HG03066 (cell line): Measurements from ENCODE around the gene UGT1A8.
"Not testable (repeated sequence)": the region's sequence is repeated elsewhere in the genome, so short reads cannot be mapped to it uniquely, and the experiment has no call there.

Source experiments
- ATAC-seq: cut with Tn5 transposase; IDR thresholded peaks from one replicate; pipeline ENCODE4 v1.9.1; 2021; ENCODE audit warnings: low read depth; ENCODE audit not compliant: unreplicated experiment

Gene UGT1A8

DNA sequence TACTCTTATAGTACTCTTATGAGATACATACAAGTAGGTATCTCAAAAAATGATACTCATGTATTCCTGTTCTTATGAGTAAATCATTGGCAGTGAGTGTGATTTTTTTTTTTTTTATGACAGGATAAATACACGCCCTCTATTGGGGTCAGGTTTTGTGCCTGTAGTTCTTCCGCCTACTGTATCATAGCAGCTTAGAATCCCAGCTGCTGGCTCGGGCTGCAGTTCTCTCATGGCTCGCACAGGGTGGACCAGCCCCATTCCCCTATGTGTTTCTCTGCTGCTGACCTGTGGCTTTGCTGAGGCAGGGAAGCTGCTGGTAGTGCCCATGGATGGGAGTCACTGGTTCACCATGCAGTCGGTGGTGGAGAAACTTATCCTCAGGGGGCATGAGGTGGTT is at the start of gene UGT1A8:
UGT1A8 (plus strand) TSS at position 158 of the 400 bp plus-strand sequence; CDS start at position 233, 75 bp downstream.
- not testable (repeated sequence) for ATAC-seq

DNA sequence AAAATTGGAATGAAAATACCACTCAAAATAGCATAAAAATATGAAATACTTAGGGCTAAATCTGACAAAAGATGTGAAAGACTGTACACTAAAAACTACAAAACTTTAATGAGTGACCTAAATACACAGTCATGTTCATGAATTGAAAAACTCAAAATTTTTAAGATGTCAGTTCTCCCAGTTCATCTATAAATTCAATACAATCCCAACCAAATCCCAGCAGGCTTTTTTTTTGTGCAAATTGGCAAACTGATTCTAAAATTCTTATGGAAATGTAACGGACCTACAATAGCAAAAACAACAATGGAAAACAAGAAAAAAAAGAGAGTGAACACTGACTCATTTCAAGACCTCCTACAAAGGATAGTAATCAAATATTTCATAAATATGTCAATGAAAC is 46.4 kb upstream of the UGT1A8 start:
- ATAC-seq: no peak

DNA sequence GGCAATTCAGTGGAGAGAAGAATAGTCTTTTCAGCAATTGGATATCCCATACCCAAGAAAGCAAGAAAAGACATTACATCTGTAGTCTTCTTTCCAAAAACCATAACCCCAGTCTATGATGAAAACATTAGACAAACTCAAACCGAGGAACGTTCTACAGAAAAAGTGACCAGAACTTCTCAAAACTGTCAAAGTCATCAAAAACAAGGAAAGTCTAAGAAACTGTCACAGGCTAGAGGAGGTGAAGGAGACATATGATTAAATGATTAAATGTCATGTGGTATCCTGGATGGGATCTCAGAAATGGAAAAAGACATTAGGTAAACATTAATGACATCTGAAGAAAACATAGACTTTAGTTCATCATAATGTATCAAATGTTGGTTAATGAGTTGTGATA is 46.0 kb upstream of the UGT1A8 start:
- ATAC-seq: no peak

DNA sequence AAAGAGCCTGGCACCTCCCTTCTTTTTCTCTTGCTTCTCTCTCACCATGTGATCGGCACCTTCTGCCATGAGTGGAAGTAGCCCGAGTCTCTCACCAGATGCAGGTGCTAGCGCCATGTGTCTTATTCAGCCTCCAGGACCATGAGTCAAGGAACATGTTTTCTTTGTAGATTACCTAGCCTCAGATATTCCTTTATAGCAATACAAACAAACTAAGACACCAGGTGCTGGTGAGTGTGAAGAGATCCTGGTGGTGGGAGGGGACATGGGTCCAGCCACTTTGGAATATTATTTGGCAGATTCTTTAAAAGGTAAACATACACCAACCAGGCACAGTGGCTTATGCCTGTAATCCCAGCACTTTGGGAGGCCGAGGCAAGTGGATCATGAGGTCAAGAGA is 45.0 kb upstream of the UGT1A8 start:
- ATAC-seq: no peak

DNA sequence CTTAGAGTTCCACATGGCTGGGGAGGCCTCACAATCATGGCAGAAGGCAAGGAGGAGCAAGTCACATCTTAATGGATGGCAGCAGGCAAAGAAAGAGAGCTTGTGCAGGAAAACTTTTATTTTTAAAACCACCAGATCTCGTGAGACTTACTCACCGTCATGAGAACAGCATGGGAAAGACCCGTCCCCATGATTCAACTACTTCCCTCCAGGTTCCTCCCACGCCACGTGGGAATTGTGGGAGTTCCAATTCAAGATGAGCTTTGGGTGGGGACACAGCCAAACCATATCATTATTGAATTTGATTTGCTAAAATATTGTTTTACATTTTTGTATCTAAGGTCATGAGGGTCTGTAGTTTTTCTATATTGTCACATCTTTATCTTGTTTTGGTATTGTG is 40.1 kb upstream of the UGT1A8 start:
- not testable (repeated sequence) for ATAC-seq

DNA sequence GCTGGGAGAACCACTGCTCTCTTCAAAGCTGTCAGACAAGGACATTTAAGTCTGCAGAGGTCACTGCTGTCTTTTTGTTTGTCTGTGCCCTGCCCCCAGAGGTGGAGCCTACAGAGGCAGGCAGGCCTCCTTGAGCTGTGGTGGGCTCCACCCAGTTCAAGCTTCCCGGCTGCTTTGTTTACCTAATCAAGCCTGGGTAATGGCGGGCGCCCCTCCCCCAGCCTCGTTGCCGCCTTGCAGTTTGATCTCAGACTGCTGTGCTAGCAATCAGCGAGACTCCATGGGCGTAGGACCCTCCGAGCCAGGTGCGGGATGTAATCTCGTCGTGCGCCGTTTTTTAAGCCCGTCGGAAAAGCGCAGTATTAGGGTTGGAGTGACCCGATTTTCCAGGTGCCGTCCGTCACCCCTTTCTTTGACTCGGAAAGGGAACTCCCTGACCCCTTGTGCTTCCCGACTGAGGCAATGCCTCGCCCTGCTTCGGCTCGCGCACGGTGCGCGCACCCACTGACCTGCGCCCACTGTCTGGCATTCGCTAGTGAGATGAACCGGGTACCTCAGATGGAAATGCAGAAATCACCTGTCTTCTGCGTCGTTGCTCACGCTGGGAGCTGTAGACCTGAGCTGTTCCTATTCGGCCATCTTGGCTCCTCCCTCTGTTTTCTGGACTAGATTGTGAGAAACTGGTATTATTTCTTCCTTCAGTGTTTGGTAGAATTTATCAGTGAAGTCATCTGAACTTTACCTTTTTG is 34.0 kb upstream of the UGT1A8 start:
- not testable (repeated sequence) for ATAC-seq

DNA sequence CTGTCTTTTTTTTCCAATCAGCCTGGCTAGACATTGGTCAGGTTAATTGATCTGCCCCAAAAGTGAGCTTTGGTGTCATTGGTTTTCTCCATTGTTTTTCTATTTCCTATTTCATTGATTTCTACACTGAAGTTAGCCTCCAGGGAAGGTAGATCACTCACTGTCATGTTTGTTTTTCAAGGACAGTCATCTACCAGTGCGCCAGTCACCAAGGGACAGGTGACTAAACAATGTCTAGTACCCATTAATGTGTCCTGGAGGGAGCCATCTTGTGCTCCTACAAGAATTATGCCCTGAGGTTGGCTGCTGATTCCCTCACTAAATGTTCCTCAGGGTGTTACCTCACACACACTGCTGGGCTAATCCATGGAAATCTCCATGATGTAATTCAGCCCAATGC is 33.2 kb upstream of the UGT1A8 start:
- no peak for ATAC-seq

DNA sequence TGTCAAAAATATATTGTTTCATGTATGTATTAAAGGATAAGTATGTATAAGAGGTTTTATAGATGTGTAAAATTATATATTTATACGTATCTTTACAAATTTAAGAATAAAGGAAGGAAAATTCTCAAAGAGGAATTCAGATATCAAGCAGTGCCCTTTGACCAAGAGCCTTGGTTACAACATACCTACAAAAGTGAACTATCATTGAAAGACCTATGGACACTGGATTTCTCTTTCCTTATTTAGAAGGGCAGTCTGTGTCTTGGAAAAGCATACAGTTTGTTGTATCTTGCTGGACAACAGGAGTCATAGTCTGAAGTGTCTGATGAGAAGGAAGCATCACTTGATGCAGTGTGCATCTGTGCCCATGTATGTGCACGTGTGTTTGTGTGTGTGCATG is 29.0 kb upstream of the UGT1A8 start:
- no peak for ATAC-seq

DNA sequence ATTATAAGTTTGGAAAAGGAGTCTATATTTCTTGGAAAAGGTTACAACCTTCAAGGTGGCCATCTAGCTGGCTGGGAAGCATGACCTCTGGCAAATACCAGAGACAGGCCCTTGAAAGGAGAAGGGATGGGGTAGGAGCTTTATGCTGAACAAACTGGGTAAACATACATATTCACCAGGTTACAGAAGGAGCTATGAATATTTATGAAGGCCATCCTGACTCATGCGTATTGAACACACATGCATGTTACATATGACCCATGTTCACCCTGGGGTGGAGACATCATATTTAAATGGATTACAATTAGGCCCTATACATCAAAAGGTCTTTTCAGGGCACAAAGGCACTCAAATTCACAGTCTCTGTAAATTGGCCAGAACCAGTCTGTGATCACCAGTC is 24.7 kb upstream of the UGT1A8 start:
- ATAC-seq: not testable (repeated sequence)

DNA sequence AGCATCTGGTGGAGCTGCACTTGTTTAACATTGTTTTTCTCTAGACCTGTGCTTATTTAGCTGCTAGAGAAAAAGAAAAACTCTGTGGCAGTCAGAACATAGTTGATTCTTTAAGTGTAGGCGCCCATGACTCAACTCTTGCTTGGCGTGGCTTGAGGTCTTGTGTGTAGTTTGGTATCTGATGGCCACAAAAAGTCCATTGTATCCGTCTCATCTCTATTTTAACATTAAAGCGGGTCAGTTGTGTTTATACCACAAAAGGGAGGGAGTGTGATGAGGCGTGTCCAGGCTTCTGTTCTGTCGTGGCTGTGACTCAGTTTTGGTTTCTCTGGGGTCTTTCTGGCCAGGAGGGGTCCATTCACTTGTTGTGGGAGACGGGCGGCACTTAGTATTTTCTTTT is 24.2 kb upstream of the UGT1A8 start:
- no peak for ATAC-seq

DNA sequence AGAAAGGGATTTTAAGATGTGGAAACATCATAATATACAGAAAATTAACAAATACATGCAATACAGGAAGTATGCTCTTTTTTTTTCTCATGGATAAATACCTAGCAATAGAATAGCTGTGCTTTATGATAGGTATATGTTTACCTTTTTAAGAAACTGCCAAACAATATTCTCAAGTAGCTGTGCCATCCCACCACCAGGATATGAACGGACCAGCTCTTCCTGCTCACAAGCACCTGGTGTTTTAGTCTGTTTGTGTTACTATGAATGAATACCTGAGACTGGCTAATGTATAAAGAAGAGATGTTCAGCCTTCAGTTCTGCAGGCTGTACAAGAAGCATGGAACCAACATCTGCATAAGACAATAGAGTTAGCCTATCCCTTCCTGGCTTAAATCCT is 19.9 kb upstream of the UGT1A8 start:
- no peak for ATAC-seq

DNA sequence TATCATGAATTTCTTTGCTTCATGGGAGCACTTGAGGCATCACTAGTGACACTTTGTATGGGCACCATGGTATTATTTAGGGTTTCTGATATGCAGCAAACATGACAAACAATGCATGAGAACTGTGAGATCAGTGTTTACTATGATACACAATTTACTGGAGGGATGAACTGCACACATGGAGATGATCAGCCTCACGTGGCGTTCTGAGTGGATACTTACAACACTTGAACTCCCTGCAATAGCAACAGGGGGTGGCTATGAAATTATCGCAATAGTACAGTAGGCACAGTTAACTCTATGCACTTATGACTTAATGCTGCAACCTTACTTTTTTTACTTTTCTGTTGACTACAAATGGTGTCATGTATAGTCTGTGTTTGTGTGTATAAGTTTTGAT is 18.5 kb upstream of the UGT1A8 start:
- no peak for ATAC-seq

DNA sequence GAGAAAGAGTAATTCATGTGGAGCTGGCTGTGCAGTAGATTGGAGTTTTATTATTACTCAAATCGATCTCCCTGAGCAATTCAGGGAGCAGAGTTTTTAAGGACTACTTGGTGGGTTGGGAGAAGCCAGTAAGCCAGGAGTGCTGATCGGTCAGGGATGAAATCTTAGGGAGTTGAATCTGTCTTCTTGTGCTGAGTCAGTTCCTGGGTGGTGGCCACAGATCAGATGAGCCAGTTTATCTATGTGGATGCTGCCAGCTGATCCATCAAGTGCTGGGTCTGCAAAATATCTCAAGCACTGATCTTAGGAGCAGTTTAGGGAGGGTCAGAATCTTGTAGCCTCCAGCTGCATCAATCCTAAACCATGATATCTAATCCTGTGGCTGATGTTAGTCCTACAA is 17.0 kb upstream of the UGT1A8 start:
- no peak for ATAC-seq

DNA sequence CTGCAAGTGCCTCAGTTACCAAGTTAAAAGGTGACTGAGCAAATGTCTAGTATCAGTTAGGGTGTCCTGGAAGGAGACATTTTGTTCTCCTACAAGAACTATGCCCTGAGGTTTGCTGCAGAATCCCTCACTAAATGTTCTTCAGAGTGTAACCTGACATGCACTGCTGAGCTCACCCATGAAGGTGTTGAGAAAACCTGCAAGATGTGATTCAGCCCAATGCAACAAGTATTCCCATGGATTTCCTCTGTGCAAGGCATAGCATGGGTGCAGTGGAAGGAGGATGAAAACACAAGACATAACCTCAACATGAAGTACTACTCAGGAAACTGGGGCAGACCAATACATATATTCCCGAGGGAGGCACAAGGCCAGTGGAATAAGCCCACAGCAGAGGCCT is 15.4 kb upstream of the UGT1A8 start:
- ATAC-seq: no peak

DNA sequence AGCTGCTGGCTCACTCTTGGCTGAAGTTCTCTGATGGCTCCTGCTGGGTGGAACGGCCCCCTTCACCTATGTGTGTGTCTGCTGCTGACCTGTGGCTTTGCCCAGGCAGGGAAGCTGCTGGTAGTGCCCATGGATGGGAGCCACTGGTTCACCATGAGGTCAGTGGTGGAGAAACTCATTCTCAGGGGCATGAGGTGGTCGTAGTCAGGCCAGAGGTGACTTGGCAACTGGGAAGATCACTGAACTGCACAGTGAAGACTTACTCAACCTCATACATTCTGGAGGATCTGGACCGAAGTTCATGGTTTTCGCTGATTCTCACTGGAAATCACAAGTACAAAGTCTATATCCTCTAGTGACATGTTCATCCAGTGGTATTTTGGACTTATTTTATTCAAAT is 13.9 kb upstream of the UGT1A8 start:
- no peak for ATAC-seq

DNA sequence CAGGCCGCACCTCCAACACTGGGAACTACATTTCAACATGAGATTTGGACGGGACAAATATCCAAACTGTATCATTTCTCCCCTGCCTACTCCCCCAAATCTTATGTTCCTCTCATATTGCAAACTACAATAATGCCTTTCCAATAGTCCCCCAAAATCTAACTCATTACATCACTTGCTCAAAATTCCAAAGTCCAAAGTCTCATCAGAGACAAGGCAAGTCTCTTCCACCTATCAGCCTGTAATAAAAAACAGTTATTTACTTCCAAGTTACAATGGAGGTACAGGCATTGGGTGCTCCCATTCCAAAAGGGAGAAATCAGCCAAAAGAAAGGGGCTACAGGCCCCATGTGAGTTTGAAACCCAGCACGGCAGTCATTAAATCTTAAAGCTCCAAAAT is 12.6 kb upstream of the UGT1A8 start:
- no peak for ATAC-seq

DNA sequence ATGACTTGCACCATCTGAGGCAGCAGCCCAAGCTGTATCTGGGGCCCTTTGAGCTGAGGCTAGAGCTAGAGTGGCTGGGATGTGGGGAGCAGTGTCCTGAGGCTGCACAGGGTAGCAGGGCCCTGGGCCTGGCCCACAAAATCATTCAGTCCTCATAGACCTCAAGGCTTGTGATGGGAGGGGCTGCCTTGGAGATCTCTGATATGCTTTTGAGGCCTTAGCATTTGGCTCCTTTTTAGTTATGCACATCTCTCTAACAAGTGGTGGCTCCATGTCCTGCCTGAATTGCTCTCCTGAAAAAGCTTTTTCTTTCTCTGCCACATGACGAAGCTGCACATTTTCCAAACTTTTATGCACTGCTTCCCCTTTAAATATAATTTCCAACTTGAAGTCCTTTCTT is 11.8 kb upstream of the UGT1A8 start:
- ATAC-seq: no peak

DNA sequence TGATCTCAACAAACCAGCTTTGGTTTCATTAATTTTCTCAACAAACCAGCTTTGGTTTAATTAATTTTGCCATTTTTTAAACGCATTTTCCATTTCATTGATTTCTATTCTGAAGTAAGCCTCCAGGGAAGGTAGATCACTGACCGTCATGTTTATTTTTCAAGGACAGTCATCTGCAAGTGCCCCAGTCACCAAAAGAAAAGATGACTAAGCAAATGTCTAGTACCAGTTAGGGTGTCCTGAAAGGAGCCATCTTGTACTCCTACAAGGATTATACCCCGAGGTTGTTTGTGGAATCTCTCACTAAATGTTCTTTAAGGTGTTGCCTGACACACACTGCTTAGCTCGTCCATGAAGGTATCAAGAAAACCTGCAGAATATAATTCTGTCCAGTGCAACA is 6.1 kb upstream of the UGT1A8 start:
- ATAC-seq: no peak

DNA sequence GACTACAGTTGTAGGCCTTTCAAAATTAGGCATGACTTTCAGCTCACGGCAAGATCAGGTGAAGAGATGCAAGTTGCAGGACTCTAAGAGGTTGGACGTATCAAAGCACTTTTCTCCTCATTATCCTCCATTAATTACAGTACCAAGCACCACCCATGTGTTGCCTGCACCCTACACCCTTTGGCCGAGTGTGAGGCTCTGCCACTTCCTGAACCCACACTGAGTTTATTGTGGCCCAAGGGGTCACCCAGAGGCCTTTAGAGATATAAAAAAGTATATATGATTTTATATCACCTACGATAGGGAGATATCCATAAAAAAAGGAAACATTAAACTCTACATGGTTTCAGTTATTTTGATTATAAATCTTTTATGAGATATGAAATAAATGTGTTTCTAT is 2.8 kb downstream of the UGT1A8 start:
- no peak for ATAC-seq

DNA sequence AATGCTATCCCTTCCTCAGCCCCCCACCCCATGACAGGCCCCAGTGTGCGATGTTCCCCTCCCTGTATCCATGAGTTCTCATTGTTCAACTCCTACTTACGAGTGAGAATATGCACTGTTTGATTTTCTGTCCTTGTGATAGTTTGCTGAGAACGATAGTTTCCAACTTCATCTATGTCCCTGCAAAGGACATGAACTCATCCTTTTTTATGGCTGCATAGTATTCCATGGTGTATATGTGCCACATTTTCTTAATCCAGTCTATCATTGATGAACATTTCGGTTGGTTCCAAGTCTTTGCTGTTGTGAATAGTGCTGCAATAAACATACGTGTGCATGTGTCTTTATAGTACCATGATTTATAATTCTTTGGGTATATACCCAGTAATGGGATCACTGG is 4.4 kb downstream of the UGT1A8 start:
- not testable (repeated sequence) for ATAC-seq

DNA sequence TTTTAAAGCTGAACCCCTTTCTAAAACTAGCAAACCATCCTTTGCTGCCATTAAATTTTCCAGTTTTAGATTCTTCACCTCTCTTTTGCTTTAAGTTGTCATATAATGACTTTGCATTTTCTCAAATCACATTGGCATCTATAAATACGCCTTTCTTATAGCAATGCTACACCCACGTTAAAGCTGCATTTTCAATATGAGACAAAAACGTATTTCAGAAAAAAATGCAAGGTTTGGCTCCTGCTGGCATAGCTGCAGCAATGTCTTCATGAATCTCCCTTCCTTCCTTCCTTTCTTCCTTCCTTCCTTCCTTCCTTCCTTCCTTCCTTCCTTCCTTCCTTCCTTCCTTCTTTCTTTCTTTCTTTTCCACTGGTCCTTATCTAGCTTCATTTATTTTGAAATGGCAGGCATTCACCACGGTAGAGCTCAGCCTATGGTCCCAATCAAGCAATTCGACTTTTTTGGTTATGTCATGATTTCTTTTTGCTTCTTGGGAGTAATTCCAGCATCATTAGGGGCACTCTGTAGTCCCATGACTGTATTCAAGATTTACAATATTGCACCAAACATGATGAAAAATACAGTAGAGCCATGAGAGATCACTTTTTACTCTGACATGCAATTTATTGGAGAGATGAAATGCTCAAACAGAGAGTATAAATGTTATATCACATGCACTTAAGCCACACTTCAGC is 10.0 kb downstream of the UGT1A8 start:
- ATAC-seq: no peak

DNA sequence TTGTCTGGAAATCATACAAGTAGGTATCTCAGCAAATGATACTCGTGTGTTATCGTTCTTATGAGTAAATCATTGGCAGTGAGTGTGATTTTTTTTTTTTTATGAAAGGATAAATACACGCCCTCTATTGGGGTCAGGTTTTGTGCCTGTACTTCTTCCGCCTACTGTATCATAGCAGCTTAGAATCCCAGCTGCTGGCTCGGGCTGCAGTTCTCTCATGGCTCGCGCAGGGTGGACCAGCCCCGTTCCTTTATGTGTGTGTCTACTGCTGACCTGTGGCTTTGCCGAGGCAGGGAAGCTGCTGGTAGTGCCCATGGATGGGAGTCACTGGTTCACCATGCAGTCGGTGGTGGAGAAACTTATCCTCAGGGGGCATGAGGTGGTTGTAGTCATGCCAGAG is 18.9 kb downstream of the UGT1A8 start, which contains the start of gene UGT1A10:
UGT1A10 (plus strand) TSS at position 143 of the 400 bp plus-strand sequence; CDS start at position 218, 75 bp downstream.
- ATAC-seq: not testable (repeated sequence)
